ENCODE data around the gene MOGAT1.

GRCh38 chr2:222706616-222707015 lies 35.2 kb downstream of the MOGAT1 start:
- no peak for TF ChIP-seq CTCF (IDR thresholded peaks at IDR 0.05)
- no peak for TF ChIP-seq POLR2A (IDR thresholded peaks at IDR 0.05)
- TF ChIP-seq POLR2AphosphoS5 (IDR thresholded peaks at IDR 0.05): no peak
